Heart left ventricle (tissue), 16 donors: ENCODE data around the gene RHBDL3. TPM values are rescaled to one million over a fixed set of nuclear protein-coding genes. Genes with fewer than 3 reads are reported as not detected.
"Not testable (repeated sequence)": the region's sequence is repeated elsewhere in the genome, so short reads cannot be mapped to it uniquely, and the experiment has no call there.

Source experiments
- ATAC-seq, 4 donors: fragments of 200-7000 bp; cut with Tn5 transposase; one replicate each; pipeline ENCODE4 v1.9.1; 2020 to 2022; ENCODE audit warnings: moderate library complexity in 4 of 4, mild to moderate bottlenecking in 3 of 4, moderate number of reproducible peaks in 1 of 4
- DNase-seq, 5 donors: peaks; one replicate each; pipeline ENCODE4 v3.0.0-alpha.2; 2020
- H3K27ac ChIP-seq, 12 donors: fragments of 200-600 bp; sonication (generic) in 4 of 12; one replicate each; pipeline versions ENCODE4 v1.5.0 to v1.8.0; 2016 to 2022; ENCODE audit warnings: mild to moderate bottlenecking in 2 of 12
- H3K27me3 ChIP-seq, 9 donors: fragments of 200-600 bp; sonication (generic) in 2 of 9; one replicate each; pipeline versions ENCODE4 v1.5.1 to v1.8.0; 2016 to 2022; ENCODE audit warnings: mild to moderate bottlenecking in 3 of 9
- H3K36me3 ChIP-seq, 9 donors: fragments of 200-600 bp; sonication (generic) in 2 of 9; one replicate each; pipeline versions ENCODE4 v1.5.0 to v1.8.0; 2018 to 2022; ENCODE audit warnings: mild to moderate bottlenecking in 2 of 9
- H3K4me1 ChIP-seq, 12 donors: fragments of 200-600 bp; sonication (generic) in 4 of 12; one replicate each; pipeline versions ENCODE4 v1.5.0 to v1.8.0; 2016 to 2022; ENCODE audit warnings: mild to moderate bottlenecking in 3 of 12
- H3K4me3 ChIP-seq, 12 donors: fragments of 200-600 bp; sonication (generic) in 4 of 12; one replicate each; pipeline versions ENCODE4 v1.5.0 to v1.8.0; 2017 to 2022; ENCODE audit warnings: mild to moderate bottlenecking in 9 of 12, moderate library complexity in 4 of 12
- H3K9me3 ChIP-seq, 12 donors: fragments of 200-600 bp; sonication (generic) in 4 of 12; one replicate each; pipeline versions ENCODE4 v1.5.0 to v1.8.0; 2016 to 2022; ENCODE audit warnings: mild to moderate bottlenecking in 1 of 12
- POLR2A ChIP-seq, 2 donors: fragments of 450-650 bp; IDR thresholded peaks; one replicate each; pipeline ENCODE4 v1.6.1; 2017; ENCODE audit warnings: antibody characterized with exemption in 2 of 2, mild to moderate bottlenecking in 2 of 2, moderate library complexity in 2 of 2
- WGBS, 4 donors: extraction: QIAGEN DNeasy Blood & Tissue Kit in 2 of 4; methylation state at CpG; one replicate each; pipeline versions ENCODE4 v1.1.5 to v1.1.7; 2013 to 2018; 5-methylcytosine and 5-hydroxymethylcytosine counted together
- intact Hi-C, 10 donors: fragments of 100-400 bp; cut with DNase I; formaldehyde crosslinking; loops; one replicate each; pipeline versions ENCODE4 v1.11.1 to v1.14.2; 2022
- polyA plus RNA-seq, 2 donors: library from polyadenylated mRNA; stranded (reverse); fragments of 200-250 nt; gene quantifications; one replicate each; pipeline ENCODE4 v1.2.3, GENCODE V29; 2013
- total RNA-seq, 9 donors: library from RNA; depleted of rRNA in 2 of 9; stranded (reverse); fragments of >200 nt in 2 of 9; fragmentation: NEBNext Ultra II Directional in 3 of 9; extraction: Animal tissue kit (Norgen Biotek cat#: 25700) in 3 of 9; gene quantifications; one replicate each; pipeline versions ENCODE4 v1.1.0 to v1.2.4, GENCODE V29; 2016 to 2023
- TF ChIP-seq, protein P1 (sequence below), 12 donors: fragments of 200-600 bp; sonication (generic) in 4 of 12; IDR thresholded peaks; one replicate each; pipeline versions ENCODE4 v1.5.0 to v1.8.0; 2018 to 2022; ENCODE audit warnings: antibody characterized with exemption in 12 of 12, mild to moderate bottlenecking in 5 of 12
- donor health status: ischemic (EF 13 %, LVEDD 7.1; RV severe dilation, severe dysfunction).
- donor health status: healthy with polysubstance abuse.
- donor health status: DM: no; HTN: yes; CAD: no.
- donor health status: DM: no; HTN: no; CAD: no.
- donor health status: ischemic (EF 25% LVEDD 6.9; RV normal size, moderate dysfunction).
- donor health status: ischemic (EF 25% LVEDD 5.7; RV mildly dilated, moderate dysfunction).
- donor health status: healthy.
- donor health status: DM: yes; HTN: yes; CAD: no.
- donor health status: ischemic (EF 35%, LVEDD 5.7; RV mildly dilated, moderate dysfunction).
- donor health status: nonischemic (EF 11% LVEDD 7.7; RV severe dilation, severe dysfunction).
- donor health status: DM: yes; HTN: yes; CAD: no.
- donor health status: PGD.
- donor health status: ischemic (EF 29% LVEDD 5.4; RV normal size, mild dysfunction).
- donor health status: nonischemic (EF 23%, LVEDD 6.1; RV moderate dilation, normal function).

Gene RHBDL3
- total and polyA plus RNA-seq, 11 donors: 0.05 to 4.8 (median 0.36) TPM

DNA sequence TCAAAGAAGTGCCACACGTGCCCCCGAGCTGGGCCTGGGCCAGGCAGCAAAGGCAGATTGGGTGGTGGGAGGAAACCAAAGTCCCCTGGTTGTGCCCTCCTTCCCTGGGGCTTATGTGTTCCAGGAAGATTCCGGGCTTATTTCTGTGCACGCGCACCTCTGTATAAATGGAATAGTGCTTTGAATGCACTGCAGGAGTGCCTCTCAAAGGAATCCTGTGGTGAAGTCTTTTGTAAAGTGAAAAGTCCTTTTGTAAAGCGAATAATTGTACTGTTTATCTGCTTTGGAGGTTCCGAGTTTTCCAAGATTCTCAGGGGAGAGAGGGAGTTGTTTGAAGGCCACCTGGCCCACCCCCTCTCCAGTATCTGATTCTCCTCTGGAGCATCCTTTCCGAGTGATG is 49.5 kb downstream of the RHBDL3 start:
- no peaks in the 10 kb centered on the region for H3K9me3 ChIP-seq
- H3K4me1 ChIP-seq: peaks cover 0 to 8% (median 0%) of the 10 kb centered on the region in 12 donors
- intact Hi-C loops: no loop called here
- H3K27me3 ChIP-seq: peaks cover 0 to 9% (median 0%) of the 10 kb centered on the region in 9 donors
- no peak overlapping the region for H3K27ac ChIP-seq
- TF ChIP-seq POLR2A (IDR thresholded peaks at IDR 0.05): no peak
- TF ChIP-seq, protein P1, sequence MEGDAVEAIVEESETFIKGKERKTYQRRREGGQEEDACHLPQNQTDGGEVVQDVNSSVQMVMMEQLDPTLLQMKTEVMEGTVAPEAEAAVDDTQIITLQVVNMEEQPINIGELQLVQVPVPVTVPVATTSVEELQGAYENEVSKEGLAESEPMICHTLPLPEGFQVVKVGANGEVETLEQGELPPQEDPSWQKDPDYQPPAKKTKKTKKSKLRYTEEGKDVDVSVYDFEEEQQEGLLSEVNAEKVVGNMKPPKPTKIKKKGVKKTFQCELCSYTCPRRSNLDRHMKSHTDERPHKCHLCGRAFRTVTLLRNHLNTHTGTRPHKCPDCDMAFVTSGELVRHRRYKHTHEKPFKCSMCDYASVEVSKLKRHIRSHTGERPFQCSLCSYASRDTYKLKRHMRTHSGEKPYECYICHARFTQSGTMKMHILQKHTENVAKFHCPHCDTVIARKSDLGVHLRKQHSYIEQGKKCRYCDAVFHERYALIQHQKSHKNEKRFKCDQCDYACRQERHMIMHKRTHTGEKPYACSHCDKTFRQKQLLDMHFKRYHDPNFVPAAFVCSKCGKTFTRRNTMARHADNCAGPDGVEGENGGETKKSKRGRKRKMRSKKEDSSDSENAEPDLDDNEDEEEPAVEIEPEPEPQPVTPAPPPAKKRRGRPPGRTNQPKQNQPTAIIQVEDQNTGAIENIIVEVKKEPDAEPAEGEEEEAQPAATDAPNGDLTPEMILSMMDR (IDR thresholded peaks at IDR 0.05): no peak
- H3K4me3 ChIP-seq: no peak overlapping the region
- DNase-seq (no peak), ATAC-seq (no peak)
- 83 to 89% (median 84%) methylated on average over 8 of the region's 8 CpGs for WGBS, 4 donors
- H3K36me3 ChIP-seq: no peaks in the 10 kb centered on the region

GRCh38 chr17:32316653-32317052 is 51.0 kb downstream of the RHBDL3 start:
- H3K4me1 ChIP-seq, H3K36me3 ChIP-seq, DNase-seq, ATAC-seq, H3K27ac ChIP-seq, intact Hi-C loops, H3K4me3 ChIP-seq, H3K27me3 ChIP-seq, H3K9me3 ChIP-seq: not testable (repeated sequence)
- WGBS, 4 donors: 91 to 96% (median 94%) methylated on average over 5 of the region's 5 CpGs

GRCh38 chr17:32317353-32317752 is 51.7 kb downstream of the RHBDL3 start:
- intact Hi-C loops: no loop called here
- DNase-seq: no peak
- 83 to 86% (median 85%) methylated on average over 4 of the region's 4 CpGs for WGBS, 4 donors
- no peak overlapping the region for H3K27ac ChIP-seq
- no peaks in the 10 kb centered on the region for H3K36me3 ChIP-seq
- H3K4me3 ChIP-seq: no peak overlapping the region
- no peaks in the 10 kb centered on the region for H3K9me3 ChIP-seq
- TF ChIP-seq, protein P1 (IDR thresholded peaks at IDR 0.05): no peak
- TF ChIP-seq POLR2A (IDR thresholded peaks at IDR 0.05): no peak
- H3K4me1 ChIP-seq: no peaks in the 10 kb centered on the region
- ATAC-seq: no peak
- H3K27me3 ChIP-seq: peaks cover 0 to 9% (median 0%) of the 10 kb centered on the region in 9 donors

GRCh38 chr17:32318071-32318470 is 52.4 kb downstream of the RHBDL3 start:
- Histone ChIP-seq H3K36me3 (no peaks in the 10 kb centered on the region), H3K27me3 (peaks cover 0 to 9% (median 0%) of the 10 kb centered on the region in 9 donors), H3K4me1 (no peaks in the 10 kb centered on the region), H3K9me3 (no peaks in the 10 kb centered on the region), H3K27ac (no peak overlapping the region), H3K4me3 (no peak overlapping the region)
- no peak for DNase-seq
- WGBS, 4 donors: 92 to 97% (median 94%) methylated on average over 8 of the region's 8 CpGs
- no peak for ATAC-seq
- no peak for TF ChIP-seq POLR2A (IDR thresholded peaks at IDR 0.05)
- TF ChIP-seq, protein P1 (IDR thresholded peaks at IDR 0.05): no peak
- intact Hi-C loops: loop anchor here in 2 of 10 donors (2.0 kb wide), 2 partner anchors 57 to 65 kb away; no protein-coding TSS in a partner anchor

GRCh38 chr17:32319548-32319905 is 53.9 kb downstream of the RHBDL3 start:
- intact Hi-C loops: loop anchor here (1.0 to 2.0 kb wide), 3 partner anchors 59 to 67 kb away; no protein-coding TSS in a partner anchor
- DNase-seq (peak; percentile 70 to 86 (median 77)), ATAC-seq (peak; percentile 76 to 96 (median 90))
- H3K9me3 ChIP-seq: no peaks in the 10 kb centered on the region
- H3K27ac ChIP-seq: no peak overlapping the region
- WGBS, 4 donors: 11 to 15% (median 13%) methylated on average over 5 of the region's 5 CpGs
- peaks cover 0 to 12% (median 0%) of the 10 kb centered on the region in 12 donors for H3K4me1 ChIP-seq
- H3K27me3 ChIP-seq: peaks cover 0 to 4% (median 0%) of the 10 kb centered on the region in 9 donors
- peak overlapping the region in 2 of 12 donors; percentile 12 to 42 for H3K4me3 ChIP-seq
- TF ChIP-seq POLR2A (IDR thresholded peaks at IDR 0.05): no peak
- TF ChIP-seq, protein P1 (IDR thresholded peaks at IDR 0.05): peak; percentile 84 to 96 (median 94)
- H3K36me3 ChIP-seq: no peaks in the 10 kb centered on the region

GRCh38 chr17:32320080-32320479 is 54.4 kb downstream of the RHBDL3 start:
- intact Hi-C loops, H3K4me3 ChIP-seq, H3K27me3 ChIP-seq, H3K9me3 ChIP-seq, H3K27ac ChIP-seq, DNase-seq, H3K36me3 ChIP-seq, ATAC-seq: not testable (repeated sequence)
- WGBS, 4 donors: 85 to 94% (median 94%) methylated on average over 6 of the region's 6 CpGs
- peaks cover 0 to 13% (median 0%) of the 10 kb centered on the region in 12 donors for H3K4me1 ChIP-seq
